ENCODE data around the gene IFRD1. TPM values are rescaled to one million over a fixed set of nuclear protein-coding genes. Genes with fewer than 3 reads are reported as not detected.
"Not testable (repeated sequence)": the region's sequence is repeated elsewhere in the genome, so short reads cannot be mapped to it uniquely, and the experiment has no call there.

The IFRD1 gene
- polyA plus RNA-seq, 1 of the 3 experiments (the other 2 are of a cell fraction), result 31.0 TPM

DNA sequence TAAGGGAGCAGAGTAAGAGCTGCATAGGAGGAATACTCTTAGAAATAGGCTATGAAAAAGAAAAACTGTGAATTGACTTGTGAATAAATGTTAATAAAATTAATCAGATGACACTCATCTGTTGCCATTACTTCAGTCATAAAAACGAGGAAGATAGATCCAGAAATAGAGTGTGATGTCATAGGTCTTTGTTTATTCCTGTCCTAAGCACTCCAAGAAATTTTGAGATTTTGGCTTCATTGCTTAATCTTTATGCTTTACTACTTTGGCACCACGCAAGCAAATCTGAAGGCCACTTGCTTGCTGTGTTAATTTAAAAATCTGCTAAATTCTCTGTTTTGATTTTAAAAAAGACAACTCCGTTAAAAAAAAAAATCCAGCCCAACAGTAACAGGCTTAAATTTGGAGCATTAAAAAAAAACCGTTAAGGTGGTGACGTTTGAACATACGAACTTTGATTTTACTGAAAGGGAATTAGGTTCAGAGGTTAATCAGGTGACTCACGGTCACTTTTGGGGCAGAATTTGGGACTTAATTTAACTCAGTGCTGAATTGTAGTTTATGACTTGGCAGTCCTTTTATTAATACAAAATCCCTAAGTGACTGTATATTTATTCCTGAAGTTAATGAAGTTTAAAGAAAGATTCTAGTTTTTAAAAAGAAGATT, 3.4 kb downstream of the IFRD1 start:
- Histone ChIP-seq H3K4me2 (peak overlapping the region; percentile 86), H3K9me2 (no peaks in the 10 kb centered on the region), H3K36me3 (replicated peaks in 1 of 2; ENCODE audit: control insufficient read depth in 1 of 2, insufficient read depth in 2 of 2, low read length in 1 of 2) (peaks cover 34 to 36% of the 10 kb centered on the region in 2 experiments), H3K9me3 (no peaks in the 10 kb centered on the region), H3K9ac (peak overlapping the region; percentile 99; the same call in 1 of the 2 replicates), H3K79me2 (ENCODE audit: insufficient read depth) (peaks cover 80% of the 10 kb centered on the region), H4K20me1 (ENCODE audit: insufficient read depth) (peaks cover 67% of the 10 kb centered on the region), H3K27me3 (ENCODE audit: insufficient read depth) (no peaks in the 10 kb centered on the region), H3K27ac (ENCODE audit: low read depth in 2 of 2, low read length in 1 of 2) (peak overlapping the region in 1 of 2 experiments; percentile 99; a peak in 3 of 4 replicates), H2AFZ (ENCODE audit: low read depth) (no peak overlapping the region), H3K4me3 (ENCODE audit: low read depth in 2 of 2, low read length in 1 of 2) (peak overlapping the region; percentile 99 to 100; a peak in 2 of 4 replicates), H3K4me1 (ENCODE audit: control insufficient read depth in 1 of 2, insufficient read depth in 2 of 2, low read depth in 1 of 2, low read length in 1 of 2) (peaks cover 14 to 24% of the 10 kb centered on the region in 2 experiments; a peak in 3 of 4 replicates), H3F3A (replicated peaks; ENCODE audit: insufficient read depth) (peaks cover 21% of the 10 kb centered on the region)
- POLR2A ChIA-PET, result no interaction called here
- TF ChIP-seq GABPA (IDR thresholded peaks at IDR 0.05; ENCODE audit: low read depth) (no peak), MEF2A (IDR thresholded peaks at IDR 0.05; ENCODE audit: borderline replicate concordance, low read depth) (peak; percentile 65)
- 74% methylated on average over 7 of the region's 7 CpGs for WGBS (ENCODE audit: low lambda C conversion rate)
- DNase-seq, result no peak
- CTCF ChIA-PET, result no interaction called here

DNA sequence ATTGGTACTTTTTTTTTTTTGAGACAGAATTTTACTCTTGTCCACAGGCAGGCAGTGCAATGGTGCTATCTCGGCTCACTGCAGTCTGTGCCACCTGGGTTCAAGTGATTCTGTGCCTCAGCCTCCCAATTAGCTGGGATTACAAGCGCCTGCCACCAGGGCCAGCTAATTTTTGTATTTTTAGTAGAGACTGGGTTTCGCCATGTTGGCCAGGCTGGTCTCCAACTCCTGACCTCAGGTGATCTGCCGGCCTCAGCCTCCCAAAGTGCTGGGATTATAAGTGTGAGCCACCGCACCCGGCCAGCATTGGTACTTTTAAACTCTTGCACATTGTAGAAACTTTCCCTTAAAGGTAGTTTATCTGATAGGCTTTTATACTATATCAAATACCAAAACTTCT, 3.9 kb downstream of the IFRD1 start:
- 100% methylated on average over 6 of the region's 6 CpGs for WGBS (ENCODE audit: low lambda C conversion rate)
- H3K9me2 ChIP-seq; POLR2A ChIA-PET; DNase-seq; H3K9me3 ChIP-seq; H2AFZ ChIP-seq (ENCODE audit: low read depth); CTCF ChIA-PET; H3K9ac ChIP-seq; H3K4me3 ChIP-seq (ENCODE audit: low read depth in 2 of 2, low read length in 1 of 2); H3K27ac ChIP-seq (ENCODE audit: low read depth in 2 of 2, low read length in 1 of 2); H3K27me3 ChIP-seq (ENCODE audit: insufficient read depth): not testable (repeated sequence)
- Histone ChIP-seq H3F3A (replicated peaks; ENCODE audit: insufficient read depth) (peaks cover 17% of the 10 kb centered on the region), H3K4me2 (peak overlapping the region; percentile 86), H3K36me3 (replicated peaks in 1 of 2; ENCODE audit: control insufficient read depth in 1 of 2, insufficient read depth in 2 of 2, low read length in 1 of 2) (peaks cover 40 to 41% of the 10 kb centered on the region in 2 experiments), H3K4me1 (ENCODE audit: control insufficient read depth in 1 of 2, insufficient read depth in 2 of 2, low read depth in 1 of 2, low read length in 1 of 2) (peaks cover 14 to 21% of the 10 kb centered on the region in 2 experiments; a peak in 3 of 4 replicates), H3K79me2 (ENCODE audit: insufficient read depth) (peaks cover 85% of the 10 kb centered on the region), H4K20me1 (ENCODE audit: insufficient read depth) (peaks cover 67% of the 10 kb centered on the region)

DNA sequence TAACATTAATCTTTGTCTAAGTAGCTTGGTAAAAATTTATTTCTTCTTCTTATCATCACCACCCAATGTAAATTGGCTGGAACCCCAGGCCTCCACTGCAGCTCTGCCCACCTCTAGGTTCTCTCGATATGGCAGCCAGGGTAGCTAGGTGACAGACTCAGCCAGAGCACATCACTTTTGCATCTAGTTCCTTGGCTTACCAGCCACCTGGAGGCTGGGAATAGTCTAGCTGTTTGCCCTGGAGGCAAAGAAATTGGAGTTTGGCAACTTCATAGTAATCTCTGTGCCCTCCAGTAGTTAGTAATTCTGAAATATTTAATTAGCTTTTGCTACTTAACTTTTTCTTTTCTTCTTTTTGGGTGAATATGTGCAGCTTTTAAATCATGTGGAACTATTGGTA, 9.4 kb downstream of the IFRD1 start:
- Histone ChIP-seq H3K9ac (no peak overlapping the region), H3K4me3 (ENCODE audit: low read depth in 2 of 2, low read length in 1 of 2) (no peak overlapping the region), H3F3A (replicated peaks; ENCODE audit: insufficient read depth) (peaks cover 25% of the 10 kb centered on the region), H3K36me3 (replicated peaks in 1 of 2; ENCODE audit: control insufficient read depth in 1 of 2, insufficient read depth in 2 of 2, low read length in 1 of 2) (peaks cover 91% of the 10 kb centered on the region in 2 experiments), H3K27ac (ENCODE audit: low read depth in 2 of 2, low read length in 1 of 2) (no peak overlapping the region), H3K79me2 (ENCODE audit: insufficient read depth) (peaks cover 77% of the 10 kb centered on the region), H3K9me3 (no peaks in the 10 kb centered on the region), H3K4me2 (no peak overlapping the region), H3K4me1 (ENCODE audit: control insufficient read depth in 1 of 2, insufficient read depth in 2 of 2, low read depth in 1 of 2, low read length in 1 of 2) (peaks cover 0 to 2% of the 10 kb centered on the region in 2 experiments; a peak in 2 of 4 replicates), H2AFZ (ENCODE audit: low read depth) (no peak overlapping the region), H3K9me2 (no peaks in the 10 kb centered on the region), H4K20me1 (ENCODE audit: insufficient read depth) (peaks cover 36% of the 10 kb centered on the region), H3K27me3 (ENCODE audit: insufficient read depth) (no peaks in the 10 kb centered on the region)
- POLR2A ChIA-PET, result interaction anchor here (3.9 kb wide), 1 partner anchor 9 kb away, joined by 26 read pairs; the partner anchor contains the start of gene IFRD1
- DNase-seq, result no peak
- TF ChIP-seq, protein P1, sequence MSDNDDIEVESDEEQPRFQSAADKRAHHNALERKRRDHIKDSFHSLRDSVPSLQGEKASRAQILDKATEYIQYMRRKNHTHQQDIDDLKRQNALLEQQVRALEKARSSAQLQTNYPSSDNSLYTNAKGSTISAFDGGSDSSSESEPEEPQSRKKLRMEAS (IDR thresholded peaks at IDR 0.05; ENCODE audit: low read depth), result no peak
- TF ChIP-seq JUND (IDR thresholded peaks at IDR 0.05) (no peak), RFX5 (IDR thresholded peaks at IDR 0.05; ENCODE audit: low read length) (no peak), POLR2AphosphoS5 (IDR thresholded peaks at IDR 0.05; ENCODE audit: low read depth, low read length) (no peak), MEF2A (IDR thresholded peaks at IDR 0.05; ENCODE audit: borderline replicate concordance, low read depth) (no peak), RAD21 (IDR thresholded peaks at IDR 0.05; ENCODE audit: low read length) (no peak), ELF1 (IDR thresholded peaks at IDR 0.05) (no peak), TAF1 (IDR thresholded peaks at IDR 0.05; ENCODE audit: borderline replicate concordance, low read depth, low read length) (no peak), MXI1 (IDR thresholded peaks at IDR 0.05; ENCODE audit: low read depth, low read length) (no peak), FOXJ3 (CRISPR knock-in tag; IDR thresholded peaks at IDR 0.05) (no peak), FOSL2 (IDR thresholded peaks at IDR 0.05; ENCODE audit: borderline replicate concordance, low read depth) (no peak), YY1 (IDR thresholded peaks at IDR 0.05; ENCODE audit: low read depth) (no peak)
- TF ChIP-seq, protein P2, sequence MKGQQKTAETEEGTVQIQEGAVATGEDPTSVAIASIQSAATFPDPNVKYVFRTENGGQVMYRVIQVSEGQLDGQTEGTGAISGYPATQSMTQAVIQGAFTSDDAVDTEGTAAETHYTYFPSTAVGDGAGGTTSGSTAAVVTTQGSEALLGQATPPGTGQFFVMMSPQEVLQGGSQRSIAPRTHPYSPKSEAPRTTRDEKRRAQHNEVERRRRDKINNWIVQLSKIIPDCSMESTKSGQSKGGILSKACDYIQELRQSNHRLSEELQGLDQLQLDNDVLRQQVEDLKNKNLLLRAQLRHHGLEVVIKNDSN (IDR thresholded peaks at IDR 0.05; ENCODE audit: borderline replicate concordance, low read depth), result no peak
- TF ChIP-seq, protein P3, sequence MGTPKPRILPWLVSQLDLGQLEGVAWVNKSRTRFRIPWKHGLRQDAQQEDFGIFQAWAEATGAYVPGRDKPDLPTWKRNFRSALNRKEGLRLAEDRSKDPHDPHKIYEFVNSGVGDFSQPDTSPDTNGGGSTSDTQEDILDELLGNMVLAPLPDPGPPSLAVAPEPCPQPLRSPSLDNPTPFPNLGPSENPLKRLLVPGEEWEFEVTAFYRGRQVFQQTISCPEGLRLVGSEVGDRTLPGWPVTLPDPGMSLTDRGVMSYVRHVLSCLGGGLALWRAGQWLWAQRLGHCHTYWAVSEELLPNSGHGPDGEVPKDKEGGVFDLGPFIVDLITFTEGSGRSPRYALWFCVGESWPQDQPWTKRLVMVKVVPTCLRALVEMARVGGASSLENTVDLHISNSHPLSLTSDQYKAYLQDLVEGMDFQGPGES (IDR thresholded peaks at IDR 0.05; ENCODE audit: low read depth, low read length), result no peak
- WGBS (ENCODE audit: low lambda C conversion rate), result 94% methylated on average over 1 of the region's 1 CpG
- CTCF ChIA-PET, result interaction anchor here (1.4 to 1.5 kb wide), 3 partner anchors 23 to 696 kb away, joined by 5 to 7 read pairs (median 5); no protein-coding TSS in a partner anchor
